HUDEP-2 (cell line): ENCODE data around the gene CBLN1.
"Not testable (repeated sequence)": the region's sequence is repeated elsewhere in the genome, so short reads cannot be mapped to it uniquely, and the experiment has no call there.

Source experiments
- DNase-seq, 76 experiments: peaks; one replicate each; lab custom pipeline; 2025; ENCODE audit not compliant: unreplicated experiment in 76 of 76; lab: John Stamatoyannopoulos, UW

CBLN1 gene

GRCh38 chr16:49277766-49278566 lies 3.7 kb downstream of the CBLN1 start:
- no peak for DNase-seq

DNA sequence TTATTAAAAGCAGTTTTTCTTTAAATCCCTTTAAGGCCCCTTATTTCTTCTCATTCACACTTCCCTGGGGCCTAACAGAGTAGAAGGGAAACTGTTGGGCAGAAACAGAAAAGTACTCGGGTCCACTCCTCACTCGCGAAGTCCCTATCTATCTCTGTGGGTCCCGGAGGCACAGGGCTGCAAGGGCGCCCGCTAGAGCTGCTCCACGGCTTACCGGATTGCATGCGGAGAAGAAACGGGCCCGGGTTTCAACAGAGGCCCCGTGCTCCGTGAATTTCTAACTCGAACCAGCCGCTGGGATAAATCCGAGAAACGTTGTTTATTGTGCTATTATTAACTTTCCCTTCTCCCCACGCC lies 4.3 kb downstream of the CBLN1 start:
- no peak for DNase-seq

DNA sequence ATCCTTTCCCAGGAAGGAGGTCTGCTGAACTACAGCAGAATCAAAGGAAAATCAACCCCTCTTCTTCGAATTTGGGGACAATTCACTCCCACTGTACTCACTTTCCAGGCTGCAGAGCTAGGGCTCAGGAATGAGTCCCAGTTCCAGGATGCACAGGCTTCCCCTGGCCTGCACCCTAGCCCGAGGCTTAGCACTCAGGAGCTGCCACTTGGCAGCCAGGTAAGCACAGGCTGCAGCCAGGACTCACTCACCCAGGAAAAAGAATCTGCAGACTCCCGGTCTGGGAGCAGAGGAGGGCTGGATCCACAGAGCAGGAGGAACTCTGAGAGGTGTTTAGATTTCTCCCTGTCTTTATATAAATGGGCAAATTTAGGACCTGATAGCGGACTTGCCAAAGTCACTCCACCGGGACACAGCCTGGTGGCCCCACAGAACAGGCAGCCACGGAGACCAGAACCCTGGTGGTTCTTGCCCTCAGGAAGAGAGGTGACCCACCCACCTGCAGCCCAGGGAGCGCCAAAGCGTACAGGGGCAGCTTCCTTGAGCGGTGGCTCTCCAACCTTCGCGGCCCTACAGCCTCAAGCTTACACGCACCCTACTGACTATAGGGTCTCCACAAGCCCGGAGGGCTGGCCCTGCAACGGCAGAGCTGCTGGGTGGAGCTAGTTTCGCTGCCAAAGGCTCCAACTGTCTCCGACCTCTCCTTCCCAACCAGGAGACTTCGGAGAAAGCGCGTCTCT lies 4.8 kb downstream of the CBLN1 start:
- DNase-seq: no peak

DNA sequence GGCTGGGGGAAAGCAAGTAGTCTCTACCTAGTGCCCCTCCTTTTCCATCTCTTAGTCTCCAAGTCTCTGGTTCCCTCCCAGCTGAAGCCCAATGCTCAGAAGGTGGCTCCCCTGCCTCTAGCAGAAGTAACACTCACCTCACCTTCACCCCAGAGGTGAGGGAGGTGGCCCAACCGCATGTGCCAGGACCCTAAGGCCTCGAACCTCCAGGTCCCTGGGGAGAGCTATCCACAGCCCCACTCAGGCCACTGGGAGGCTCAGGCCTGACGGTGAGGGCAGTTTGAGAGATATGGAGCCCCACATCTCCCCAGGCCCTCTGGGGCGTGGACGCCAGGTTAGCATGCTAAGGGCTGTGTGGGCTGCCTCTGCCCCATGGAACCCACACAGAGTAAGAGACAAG lies 5.8 kb downstream of the CBLN1 start:
- DNase-seq: no peak

DNA sequence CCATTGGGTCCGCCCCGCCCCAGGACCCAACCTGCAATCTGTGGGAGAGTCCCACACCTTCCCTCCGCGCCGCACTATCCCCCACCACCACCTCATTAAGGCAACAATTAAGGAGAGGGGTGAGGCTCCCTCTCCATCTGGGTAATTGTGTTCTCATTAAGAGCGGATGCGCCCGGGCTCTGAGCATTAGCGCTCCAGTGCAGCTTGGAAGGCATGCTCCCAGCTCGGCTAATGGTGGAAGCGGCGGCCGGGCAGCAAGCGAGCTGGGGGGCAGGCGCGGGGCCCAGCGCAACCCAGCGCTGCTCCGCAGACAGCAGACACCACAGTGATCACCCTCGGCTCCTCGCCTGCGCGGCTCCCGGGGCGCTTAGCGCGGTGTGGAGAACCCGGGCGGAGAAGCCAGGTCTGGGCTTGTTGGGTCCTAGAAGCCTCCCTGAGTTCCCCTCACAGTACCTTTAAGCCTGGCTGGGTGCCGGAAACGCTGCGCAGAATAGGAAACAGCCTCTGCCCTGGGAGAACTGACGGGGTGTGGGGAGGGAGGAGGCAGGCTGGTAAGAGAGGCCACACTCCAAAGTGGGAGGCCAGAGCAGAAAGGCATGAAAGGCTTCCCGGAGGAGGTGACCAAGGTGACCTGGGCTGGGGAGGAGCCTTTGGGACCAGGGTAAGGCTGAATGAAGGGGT lies 6.4 kb downstream of the CBLN1 start:
- no peak for DNase-seq

DNA sequence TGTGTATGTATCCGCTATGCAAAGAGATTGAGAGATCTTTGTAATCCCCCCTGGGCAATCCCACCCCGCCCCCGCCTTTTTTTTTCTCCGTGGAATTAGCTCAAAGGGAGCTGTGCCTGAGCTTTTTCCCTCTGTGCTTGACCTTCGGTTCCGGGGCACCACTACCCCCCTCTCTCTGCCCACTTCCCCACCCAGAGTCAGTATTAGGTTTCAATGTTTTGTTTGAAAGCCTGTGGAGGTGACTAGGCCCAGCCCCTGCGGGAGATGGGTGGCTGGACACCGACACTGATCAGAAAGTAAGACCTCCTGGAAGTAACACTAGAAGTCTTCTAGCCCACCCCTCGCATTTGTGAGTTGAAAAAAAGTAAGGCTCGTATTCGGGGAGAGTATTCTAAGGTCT lies 7.0 kb downstream of the CBLN1 start:
- no peak for DNase-seq

DNA sequence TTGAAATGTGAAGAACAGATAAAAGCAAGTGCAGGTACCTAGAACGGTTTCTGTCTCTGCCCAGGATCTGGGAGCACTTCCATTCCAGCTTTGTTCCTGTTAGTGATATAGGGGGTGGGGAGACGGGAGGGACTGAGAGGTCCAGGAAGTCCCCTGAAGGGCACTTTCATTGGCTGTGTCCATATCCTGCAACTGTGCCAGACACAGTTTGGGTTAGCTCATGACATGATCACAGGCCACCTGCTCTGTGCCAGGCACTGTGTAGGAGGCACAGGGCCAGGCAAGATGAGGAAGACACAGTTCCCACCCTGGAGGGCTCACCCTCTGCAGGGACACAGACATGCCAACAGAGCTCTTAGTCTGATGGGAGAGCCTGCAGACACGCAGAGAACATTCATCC lies 7.9 kb downstream of the CBLN1 start:
- no peak for DNase-seq

GRCh38 chr16:49271363-49271762 lies 10.3 kb downstream of the CBLN1 start:
- no peak for DNase-seq

GRCh38 chr16:49269201-49269600 lies 12.4 kb downstream of the CBLN1 start:
- DNase-seq: no peak

DNA sequence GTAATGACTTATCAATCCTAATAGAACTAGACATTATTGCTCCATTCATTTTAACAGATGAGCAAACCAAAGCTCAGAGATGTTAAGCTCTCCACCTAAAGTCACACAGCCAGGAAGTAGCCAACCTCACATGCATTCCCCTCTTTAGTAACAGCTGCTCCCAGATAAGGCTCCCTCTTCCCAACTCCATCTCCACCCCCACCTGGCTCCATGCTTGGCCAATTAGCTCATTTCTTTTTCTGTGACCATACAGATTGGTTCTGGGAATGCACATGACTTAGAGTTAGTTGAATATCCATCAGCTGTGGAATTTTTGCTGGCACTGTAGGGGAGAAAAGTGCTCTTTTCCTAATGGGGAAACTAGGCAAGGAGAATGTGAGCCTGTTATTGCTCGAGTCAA lies 13.0 kb downstream of the CBLN1 start:
- DNase-seq: no peak

DNA sequence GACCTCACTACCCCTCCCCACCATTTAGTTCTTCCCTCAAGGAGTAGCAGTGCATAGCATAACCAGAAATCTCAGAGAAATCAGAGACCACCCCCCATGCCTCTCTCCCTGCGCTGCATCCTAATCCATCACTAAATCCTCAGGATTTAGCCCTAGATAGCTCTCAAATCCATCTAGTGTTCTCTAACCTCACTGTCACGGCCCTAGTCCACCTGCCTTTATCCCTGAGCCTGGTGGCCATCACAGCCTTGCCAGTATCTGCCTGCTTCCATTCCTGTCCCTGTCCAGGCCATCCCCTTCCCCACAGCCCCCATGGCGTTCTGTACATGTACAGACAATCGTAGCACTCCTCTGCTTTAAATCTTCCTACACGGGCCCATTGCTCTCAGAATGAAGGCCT lies 19.1 kb downstream of the CBLN1 start:
- no peak for DNase-seq

- DNase-seq: no peak
Observed at GRCh38 chr16:49261930-49262329, 19.7 kb downstream of the CBLN1 start.

DNA sequence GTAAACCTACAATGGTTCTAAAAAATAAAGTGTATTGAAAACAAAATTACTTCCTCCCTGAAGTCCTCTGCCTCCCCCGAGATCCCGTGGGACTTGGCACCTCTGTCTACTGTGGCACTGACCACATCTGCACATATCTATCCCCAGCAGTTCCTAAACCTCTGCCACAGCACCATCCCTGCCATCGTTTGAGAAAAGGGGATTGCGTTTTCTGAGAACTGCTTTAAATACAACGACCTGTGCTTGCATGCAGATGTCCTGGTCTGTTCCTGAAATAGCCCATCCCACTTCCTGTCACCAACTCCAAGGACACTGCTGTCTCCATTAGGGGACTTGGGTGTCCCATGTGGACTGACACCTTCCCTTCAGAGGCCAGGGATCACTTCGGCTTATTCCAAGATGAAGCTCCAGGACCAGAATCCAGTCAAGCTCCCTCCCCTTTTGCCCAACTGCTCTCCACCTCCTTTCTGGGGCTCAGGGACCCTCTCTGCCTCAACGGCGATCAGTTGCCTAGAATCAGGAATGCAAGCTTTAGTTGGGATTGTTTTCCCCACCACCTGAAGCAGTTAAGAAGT lies 20.6 kb downstream of the CBLN1 start:
- DNase-seq: no peak

DNA sequence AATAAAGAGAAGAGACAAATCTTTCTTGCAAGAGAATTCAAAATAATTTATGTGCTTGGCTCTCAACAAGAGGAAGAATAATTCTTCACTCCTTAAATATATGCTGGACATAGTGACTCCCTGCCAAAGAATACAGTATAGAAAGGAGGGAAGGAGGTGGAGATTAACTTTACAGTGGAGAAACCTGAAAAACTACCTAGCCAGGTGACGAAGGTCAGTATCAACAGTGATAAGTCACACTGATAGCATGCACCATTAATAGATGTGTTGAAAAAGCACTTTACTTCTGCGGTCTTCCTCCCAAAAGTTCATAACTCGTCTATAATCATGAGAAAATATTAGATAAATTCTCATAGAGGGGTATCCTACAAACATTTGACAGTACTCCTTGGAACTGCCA lies 21.4 kb downstream of the CBLN1 start:
- no peak for DNase-seq

GRCh38 chr16:49259330-49259729 lies 22.3 kb downstream of the CBLN1 start:
- no peak for DNase-seq

DNA sequence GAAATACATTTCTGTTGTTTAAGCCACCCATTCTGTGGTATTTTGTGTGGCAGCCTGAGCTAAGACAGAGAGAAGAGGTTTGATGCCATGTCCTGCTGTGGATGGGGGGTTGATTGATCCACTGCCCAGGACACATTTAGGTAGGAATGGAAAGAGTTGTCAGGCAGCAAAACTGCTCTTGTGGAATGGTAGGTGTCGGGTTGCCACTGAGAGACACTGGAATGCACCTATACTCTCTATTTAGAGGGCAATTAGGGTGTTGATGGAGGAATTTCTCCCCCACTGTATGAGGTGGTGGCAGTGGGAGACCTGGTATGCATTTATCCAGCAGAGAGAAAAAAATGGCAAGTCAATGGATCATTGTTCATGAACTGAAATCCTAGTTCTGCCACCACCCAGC lies 30.9 kb downstream of the CBLN1 start:
- DNase-seq: no peak

- no peak for DNase-seq
Observed at GRCh38 chr16:49248227-49248626, 33.4 kb downstream of the CBLN1 start.

GRCh38 chr16:49236216-49236615 lies 45.4 kb downstream of the CBLN1 start:
- no peak for DNase-seq

- DNase-seq: not testable (repeated sequence)
Observed at GRCh38 chr16:49228335-49228734, 53.3 kb downstream of the CBLN1 start.
